Measurements from ENCODE around the gene GRAMD1A.

DNA sequence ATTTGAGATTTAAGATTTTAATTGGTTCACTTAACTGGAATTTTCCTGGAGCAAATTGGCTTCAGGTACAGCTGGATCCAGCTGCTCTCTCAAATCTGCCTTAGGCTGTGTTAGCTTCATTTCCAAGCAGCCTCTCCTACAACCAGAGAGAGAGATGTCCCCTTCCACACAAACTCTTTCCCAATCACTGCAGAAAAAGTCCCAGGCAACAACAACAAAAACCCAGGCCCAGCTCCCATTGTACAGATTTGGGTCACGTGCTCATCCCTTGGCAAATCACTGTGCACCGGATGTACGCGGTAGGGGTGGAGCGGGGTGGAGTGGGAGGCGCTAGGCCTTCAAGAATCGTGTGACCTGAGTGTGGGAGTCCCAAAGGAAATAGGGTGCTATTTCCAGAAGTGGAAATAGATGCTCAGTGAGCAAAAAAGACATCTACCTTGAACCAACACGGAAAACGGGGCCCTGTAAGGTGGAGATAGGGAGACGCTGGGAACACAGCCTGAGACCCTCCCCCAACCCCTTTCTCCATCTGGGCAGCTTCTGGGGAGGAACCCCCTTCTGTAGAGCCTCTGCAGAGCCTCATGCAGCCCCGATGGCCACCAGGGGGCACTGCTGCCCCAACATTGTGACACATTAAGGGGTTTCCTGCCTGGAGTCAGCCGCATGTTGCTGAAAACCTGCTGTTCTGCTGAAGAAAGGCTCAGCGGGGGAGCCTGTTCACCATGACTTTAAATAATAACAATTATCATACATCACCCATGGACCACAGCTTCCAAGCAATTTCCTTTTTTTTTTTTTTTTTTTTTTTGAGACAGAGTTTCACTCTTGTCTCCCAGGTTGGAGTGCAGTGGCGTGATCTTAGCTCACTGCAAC, 66.8 kb downstream of the GRAMD1A start:
- TF ChIP-seq POLR2AphosphoS5 (IDR thresholded peaks at IDR 0.05; ENCODE audit: low read depth, low read length) (no peak), EP300 (IDR thresholded peaks at IDR 0.05; ENCODE audit: borderline replicate concordance in 1 of 2, low read depth in 1 of 2, low read length in 1 of 2) (no peak), RFX5 (IDR thresholded peaks at IDR 0.05; ENCODE audit: low read length) (no peak), YY1 (IDR thresholded peaks at IDR 0.05; ENCODE audit: low read depth) (no peak), RAD21 (IDR thresholded peaks at IDR 0.05; ENCODE audit: low read length) (peak; percentile 94), REST (IDR thresholded peaks at IDR 0.05; ENCODE audit: low read depth, low read length) (no peak), MEF2A (IDR thresholded peaks at IDR 0.05; ENCODE audit: borderline replicate concordance, low read depth) (no peak), CHD2 (IDR thresholded peaks at IDR 0.05; ENCODE audit: low read length, partially characterized antibody) (no peak), RCOR1 (IDR thresholded peaks at IDR 0.05; ENCODE audit: low read length) (no peak), FOXM1 (IDR thresholded peaks at IDR 0.05; ENCODE audit: low read depth) (no peak), USF2 (IDR thresholded peaks at IDR 0.05; ENCODE audit: borderline replicate concordance, low read depth, low read length) (no peak)
- TF ChIP-seq, protein P1, sequence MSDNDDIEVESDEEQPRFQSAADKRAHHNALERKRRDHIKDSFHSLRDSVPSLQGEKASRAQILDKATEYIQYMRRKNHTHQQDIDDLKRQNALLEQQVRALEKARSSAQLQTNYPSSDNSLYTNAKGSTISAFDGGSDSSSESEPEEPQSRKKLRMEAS (IDR thresholded peaks at IDR 0.05; ENCODE audit: low read depth), result no peak
- TF ChIP-seq, protein P2, sequence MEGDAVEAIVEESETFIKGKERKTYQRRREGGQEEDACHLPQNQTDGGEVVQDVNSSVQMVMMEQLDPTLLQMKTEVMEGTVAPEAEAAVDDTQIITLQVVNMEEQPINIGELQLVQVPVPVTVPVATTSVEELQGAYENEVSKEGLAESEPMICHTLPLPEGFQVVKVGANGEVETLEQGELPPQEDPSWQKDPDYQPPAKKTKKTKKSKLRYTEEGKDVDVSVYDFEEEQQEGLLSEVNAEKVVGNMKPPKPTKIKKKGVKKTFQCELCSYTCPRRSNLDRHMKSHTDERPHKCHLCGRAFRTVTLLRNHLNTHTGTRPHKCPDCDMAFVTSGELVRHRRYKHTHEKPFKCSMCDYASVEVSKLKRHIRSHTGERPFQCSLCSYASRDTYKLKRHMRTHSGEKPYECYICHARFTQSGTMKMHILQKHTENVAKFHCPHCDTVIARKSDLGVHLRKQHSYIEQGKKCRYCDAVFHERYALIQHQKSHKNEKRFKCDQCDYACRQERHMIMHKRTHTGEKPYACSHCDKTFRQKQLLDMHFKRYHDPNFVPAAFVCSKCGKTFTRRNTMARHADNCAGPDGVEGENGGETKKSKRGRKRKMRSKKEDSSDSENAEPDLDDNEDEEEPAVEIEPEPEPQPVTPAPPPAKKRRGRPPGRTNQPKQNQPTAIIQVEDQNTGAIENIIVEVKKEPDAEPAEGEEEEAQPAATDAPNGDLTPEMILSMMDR (IDR thresholded peaks at IDR 0.05), result peak; percentile 94

Measured in SK-N-SH (cell line).